A375 (cell line): ENCODE data around the gene CRY2. TPM values are rescaled to one million over a fixed set of nuclear protein-coding genes. Genes with fewer than 3 reads are reported as not detected.

ENCODE experiments used
- total RNA-seq: library from RNA; depleted of rRNA; stranded (reverse); fragments of >200 nt; shearing (Covaris generic); gene quantifications from 2 replicates; pipeline ENCODE4 v1.2.3, GENCODE V29; 2014; rRNA removed

Gene CRY2
- 9.3 and 11.6 TPM in 2 replicates for total RNA-seq

DNA sequence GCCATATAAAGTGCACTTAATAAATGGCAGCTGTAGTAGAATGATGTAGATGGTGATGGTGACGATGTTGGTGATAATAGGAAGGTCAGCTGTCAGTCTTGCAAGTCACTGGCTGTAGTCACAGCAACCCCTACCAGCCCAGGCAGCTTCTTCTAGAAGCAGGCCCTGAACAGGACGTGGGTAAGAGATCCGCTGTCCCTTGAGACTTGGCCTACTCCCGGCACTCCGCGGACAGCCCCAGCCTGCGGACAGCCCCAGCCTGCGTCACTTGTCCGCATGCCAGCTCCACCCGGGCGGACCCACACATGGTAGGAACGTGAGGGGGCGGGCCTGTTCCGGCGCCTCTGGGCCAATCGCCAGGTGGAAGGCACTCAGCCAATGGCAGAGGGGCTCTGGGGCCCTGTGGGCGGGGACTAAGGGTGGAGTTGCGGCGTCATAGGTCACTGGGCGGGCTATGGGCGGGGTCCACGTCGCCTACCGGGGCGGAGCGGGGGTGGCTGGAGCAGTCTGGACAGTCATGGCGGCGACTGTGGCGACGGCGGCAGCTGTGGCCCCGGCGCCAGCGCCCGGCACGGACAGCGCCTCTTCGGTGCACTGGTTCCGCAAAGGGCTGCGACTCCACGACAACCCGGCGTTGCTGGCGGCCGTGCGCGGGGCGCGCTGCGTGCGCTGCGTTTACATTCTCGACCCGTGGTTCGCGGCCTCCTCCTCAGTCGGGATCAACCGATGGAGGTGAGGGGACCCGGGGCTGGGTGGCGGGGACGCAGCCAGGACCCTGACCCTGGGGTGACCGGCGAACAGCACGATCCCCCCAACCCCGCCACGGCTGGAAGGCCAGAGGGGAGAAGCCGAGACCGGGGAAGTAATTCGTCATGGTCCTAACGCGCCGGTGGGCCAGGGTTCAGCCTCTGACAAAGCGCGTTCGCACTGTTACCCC is at the start of gene CRY2:
Gene CRY2 (plus strand): TSS at position 502 of the 937 bp plus-strand sequence. CDS start 16 bp downstream, at position 518.

DNA sequence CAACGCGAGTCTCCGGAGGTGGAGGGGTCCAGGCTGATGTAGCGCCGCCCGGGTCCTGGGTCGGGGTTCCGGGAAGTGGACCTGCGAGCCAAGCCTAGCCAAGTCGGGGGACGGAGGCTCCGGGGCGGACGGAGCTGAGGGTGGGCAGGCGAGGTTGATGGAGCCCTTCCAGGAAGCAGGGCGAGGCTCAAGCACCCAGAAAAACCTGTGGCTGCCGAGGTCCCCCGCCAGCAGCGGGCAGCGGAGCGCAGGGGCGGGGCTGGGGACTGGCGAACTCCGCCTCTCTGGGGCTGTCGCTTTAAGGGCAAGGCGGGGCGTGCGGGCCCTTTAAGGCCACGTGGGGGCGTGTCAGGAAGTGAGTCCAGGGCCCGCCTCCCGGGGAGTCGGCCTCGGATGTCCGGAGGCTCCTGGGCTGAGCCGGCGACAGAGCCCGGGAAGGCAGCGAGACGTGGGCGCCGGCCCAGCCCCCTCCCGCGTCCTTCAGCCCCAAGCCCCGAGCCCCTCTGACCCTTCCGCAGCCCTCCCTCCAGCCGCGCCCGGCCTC is 42.4 kb upstream of the CRY2 start, which contains the start of gene SLC35C1:
Gene SLC35C1 (plus strand): TSS at position 389 of the 544 bp plus-strand sequence. CDS start 653 bp downstream, outside the sequence.

DNA sequence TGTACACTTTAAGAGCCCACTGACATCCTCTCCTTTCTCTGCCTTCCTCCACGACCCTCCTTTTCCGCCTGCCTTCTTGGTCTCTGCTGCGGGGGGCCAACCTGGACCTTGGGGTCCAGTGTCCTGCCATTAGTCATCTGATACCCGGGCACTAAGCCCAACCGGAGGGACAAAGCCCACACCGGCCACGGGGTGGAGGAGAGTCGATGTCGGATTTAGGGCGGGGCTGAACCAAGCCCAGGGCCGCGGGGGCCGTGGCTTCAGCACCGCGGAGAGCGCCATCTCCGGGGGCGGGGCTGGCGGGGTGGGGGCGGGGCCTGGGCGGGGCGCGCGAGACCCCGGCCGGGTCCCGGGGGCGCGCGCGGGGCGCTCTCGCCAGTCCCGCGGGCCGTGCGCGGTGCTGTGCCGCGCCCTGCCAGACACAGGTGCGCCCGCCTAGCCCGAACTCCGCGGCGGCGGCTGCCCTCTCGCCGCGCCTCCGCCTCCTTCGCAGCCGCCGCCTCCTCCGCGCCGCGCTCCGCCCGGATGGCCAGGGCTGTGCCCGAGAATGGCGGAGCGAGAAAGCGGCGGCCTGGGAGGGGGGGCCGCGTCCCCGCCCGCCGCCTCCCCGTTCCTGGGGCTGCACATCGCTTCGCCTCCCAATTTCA is 38.1 kb downstream of the CRY2 start, which contains the start of gene MAPK8IP1:
Gene MAPK8IP1 (plus strand): TSS at position 378 of the 647 bp plus-strand sequence. CDS start 170 bp downstream, at position 548.

GRCh38 chr11:45906965-45907611 is 59.8 kb downstream of the CRY2 start, which contains the start of gene FREY1:
Gene FREY1, minus strand, starts transcription at chr11:45907271. Its CDS starts 26 bp downstream, at chr11:45907245.

DNA sequence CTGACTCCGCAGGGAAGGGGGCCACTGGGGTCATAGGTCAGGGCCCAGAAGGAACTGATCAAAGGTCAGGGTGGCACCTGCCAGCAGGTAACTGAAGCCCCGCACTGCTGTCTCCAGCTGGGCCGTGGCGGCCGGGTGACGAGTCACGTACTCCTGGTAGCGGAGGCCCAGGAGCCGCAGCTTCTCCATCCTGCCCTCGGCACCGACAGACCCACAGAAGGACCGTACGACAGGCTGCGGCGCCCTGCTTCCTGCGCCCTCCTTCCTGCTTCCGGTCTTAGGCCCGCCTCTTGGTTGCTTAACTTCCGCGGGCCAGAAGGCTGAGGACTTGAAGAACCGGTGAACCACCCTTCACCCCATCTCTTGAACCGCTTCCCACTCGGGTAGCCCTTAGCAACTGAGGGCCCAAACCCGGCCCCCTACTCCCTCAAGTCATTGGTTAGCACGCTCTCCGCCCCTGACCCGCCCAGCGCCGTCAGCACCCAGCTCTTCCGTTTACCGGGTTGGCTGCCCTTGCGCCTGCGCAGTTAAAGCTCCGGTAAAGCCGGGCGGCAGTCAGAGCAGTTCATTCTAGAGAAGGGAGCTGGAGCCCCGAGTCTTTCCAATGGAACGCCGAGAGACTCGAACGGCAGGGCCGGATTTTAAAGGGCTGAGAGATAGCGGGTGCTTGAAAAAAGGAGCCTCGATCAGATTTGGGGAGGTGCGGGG is 70.5 kb downstream of the CRY2 start, which contains the start of gene PEX16:
Gene PEX16 (minus strand): TSS at position 255 of the 708 bp plus-strand sequence. CDS start 66 bp downstream, at position 189.

GRCh38 chr11:45922425-45923082 is 75.3 kb downstream of the CRY2 start, which contains the start of gene LARGE2:
Gene LARGE2, plus strand, starts transcription at chr11:45922656. Its CDS starts 227 bp downstream, at chr11:45922883.

Other genes starting within 250 kb of the CRY2 start
- 12.5 and 14.2 TPM in 2 replicates for gene CHST1, start 181.9 kb upstream of the CRY2 start, total RNA-seq
- gene SLC35C1, start 42.3 kb upstream of the CRY2 start, total RNA-seq = 10.2 and 14.6 TPM in 2 replicates
- 11.1 and 12.7 TPM in 2 replicates for gene MAPK8IP1, start 38.2 kb downstream of the CRY2 start, total RNA-seq
- 1.6 and 1.7 TPM in 2 replicates for gene FREY1, start 59.8 kb downstream of the CRY2 start, total RNA-seq
- gene PEX16, start 70.4 kb downstream of the CRY2 start, total RNA-seq = 59.6 and 62.7 TPM in 2 replicates
- gene LARGE2, start 75.2 kb downstream of the CRY2 start, total RNA-seq = 0.11 and 0.19 TPM in 2 replicates